GM21515 (cell line): Measurements from ENCODE around the gene CCNG1.
A peak's percentile ranks its signal among the peaks of the same experiment; 100 is the strongest.
"Not testable (repeated sequence)": the region's sequence is repeated elsewhere in the genome, so short reads cannot be mapped to it uniquely, and the experiment has no call there.

ENCODE experiments used
- ATAC-seq: cut with Tn5 transposase; IDR thresholded peaks from one replicate; pipeline ENCODE4 v1.9.1; 2021; ENCODE audit not compliant: unreplicated experiment

Gene CCNG1

GRCh38 chr5:163437309-163438182 lies at the start of gene CCNG1:
TSS of gene CCNG1 (plus strand) at chr5:163437595. CDS start at chr5:163439257, 1,662 bp downstream.
- ATAC-seq: peak; percentile 98

- no peak for ATAC-seq
These were observed 41.6 kb upstream of the CCNG1 start for GRCh38 chr5:163395792-163396191.

GRCh38 chr5:163396818-163397340 lies 40.5 kb upstream of the CCNG1 start:
- not testable (repeated sequence) for ATAC-seq

- ATAC-seq: no peak
These were observed 40.0 kb upstream of the CCNG1 start for GRCh38 chr5:163397354-163397753.

GRCh38 chr5:163399923-163400322 lies 37.5 kb upstream of the CCNG1 start:
- no peak for ATAC-seq

- ATAC-seq: no peak
These were observed 36.1 kb upstream of the CCNG1 start for GRCh38 chr5:163401271-163401670.

GRCh38 chr5:163402007-163402406 lies 35.4 kb upstream of the CCNG1 start:
- no peak for ATAC-seq

- ATAC-seq: no peak
These were observed 32.8 kb upstream of the CCNG1 start for GRCh38 chr5:163404364-163405173.

GRCh38 chr5:163407034-163407655 lies 30.2 kb upstream of the CCNG1 start:
- ATAC-seq: peak; percentile 73

GRCh38 chr5:163408311-163408923 lies 29.0 kb upstream of the CCNG1 start:
- peak; percentile 76 for ATAC-seq

- ATAC-seq: no peak
These were observed 28.0 kb upstream of the CCNG1 start for GRCh38 chr5:163409384-163409783.

GRCh38 chr5:163410505-163410904 lies 26.9 kb upstream of the CCNG1 start:
- no peak for ATAC-seq

- not testable (repeated sequence) for ATAC-seq
These were observed 21.7 kb upstream of the CCNG1 start for GRCh38 chr5:163415673-163416072.

GRCh38 chr5:163424836-163425235 lies 12.6 kb upstream of the CCNG1 start:
- no peak for ATAC-seq

- not testable (repeated sequence) for ATAC-seq
These were observed 11.3 kb upstream of the CCNG1 start for GRCh38 chr5:163426128-163426527.

GRCh38 chr5:163432544-163432943 lies 4.9 kb upstream of the CCNG1 start:
- no peak for ATAC-seq

- ATAC-seq: no peak
These were observed 4.1 kb upstream of the CCNG1 start for GRCh38 chr5:163433271-163433670.

- ATAC-seq: no peak
These were observed 3.0 kb upstream of the CCNG1 start for GRCh38 chr5:163434401-163434866.

GRCh38 chr5:163436515-163436914 lies 880 bp upstream of the CCNG1 start:
- no peak for ATAC-seq

- no peak for ATAC-seq
These were observed 435 bp upstream of the CCNG1 start for GRCh38 chr5:163437011-163437308.

GRCh38 chr5:163439092-163439425 lies 1.7 kb downstream of the CCNG1 start:
- ATAC-seq: no peak
